ENCODE data around the gene BTRC. TPM values are rescaled to one million over a fixed set of nuclear protein-coding genes. Genes with fewer than 3 reads are reported as not detected.

BTRC gene
- polyA plus RNA-seq, 3 donors = 2.8 to 4.3 (median 3.1) TPM

- Mint-ChIP-seq H3K4me3 (no peak overlapping the region), H3K27me3 (ENCODE audit: low read depth in 3 of 3) (no peaks in the 10 kb centered on the region), H3K9me3 (peaks cover 0 to 1% (median 0%) of the 10 kb centered on the region in 7 donors), H3K4me1 (peaks cover 19% of the 10 kb centered on the region), H3K27ac (no peak overlapping the region), H3K36me3 (peaks cover 0 to 5% of the 10 kb centered on the region in 2 donors)
- Histone ChIP-seq H3K9ac (ENCODE audit: insufficient read depth, low read length, poor library complexity, severe bottlenecking) (no peak overlapping the region), H3K9me3 (replicated peaks in 1 of 2; ENCODE audit: control insufficient read depth in 1 of 2, insufficient read depth in 1 of 2, low read length in 2 of 2) (no peaks in the 10 kb centered on the region), H3K4me2 (replicated peaks; ENCODE audit: extremely low read depth, low read length, poor library complexity, severe bottlenecking) (no peak overlapping the region), H3K4me1 (ENCODE audit: control insufficient read depth in 1 of 2, insufficient read depth in 2 of 2, low read length in 2 of 2) (peaks cover 5 to 11% of the 10 kb centered on the region in 2 donors), H3K79me2 (ENCODE audit: insufficient read depth, low read length) (no peaks in the 10 kb centered on the region), H3K4me3 (replicated peaks in 1 of 3; ENCODE audit: low read depth in 2 of 3, low read length in 3 of 3) (no peak overlapping the region), H4K20me1 (ENCODE audit: insufficient read depth, low read length) (peaks cover 9% of the 10 kb centered on the region), H2AFZ (ENCODE audit: insufficient read depth, low read depth, low read length, poor library complexity, severe bottlenecking) (no peak overlapping the region), H3K27me3 (ENCODE audit: control insufficient read depth in 2 of 2, insufficient read depth in 2 of 2, low read length in 2 of 2) (no peaks in the 10 kb centered on the region), H3K27ac (ENCODE audit: low read depth in 1 of 2, low read length in 2 of 2) (no peak overlapping the region), H3K36me3 (replicated peaks in 1 of 2; ENCODE audit: control insufficient read depth in 1 of 2, insufficient read depth in 2 of 2, low read length in 2 of 2) (no peaks in the 10 kb centered on the region)
- TF ChIP-seq, protein P1, sequence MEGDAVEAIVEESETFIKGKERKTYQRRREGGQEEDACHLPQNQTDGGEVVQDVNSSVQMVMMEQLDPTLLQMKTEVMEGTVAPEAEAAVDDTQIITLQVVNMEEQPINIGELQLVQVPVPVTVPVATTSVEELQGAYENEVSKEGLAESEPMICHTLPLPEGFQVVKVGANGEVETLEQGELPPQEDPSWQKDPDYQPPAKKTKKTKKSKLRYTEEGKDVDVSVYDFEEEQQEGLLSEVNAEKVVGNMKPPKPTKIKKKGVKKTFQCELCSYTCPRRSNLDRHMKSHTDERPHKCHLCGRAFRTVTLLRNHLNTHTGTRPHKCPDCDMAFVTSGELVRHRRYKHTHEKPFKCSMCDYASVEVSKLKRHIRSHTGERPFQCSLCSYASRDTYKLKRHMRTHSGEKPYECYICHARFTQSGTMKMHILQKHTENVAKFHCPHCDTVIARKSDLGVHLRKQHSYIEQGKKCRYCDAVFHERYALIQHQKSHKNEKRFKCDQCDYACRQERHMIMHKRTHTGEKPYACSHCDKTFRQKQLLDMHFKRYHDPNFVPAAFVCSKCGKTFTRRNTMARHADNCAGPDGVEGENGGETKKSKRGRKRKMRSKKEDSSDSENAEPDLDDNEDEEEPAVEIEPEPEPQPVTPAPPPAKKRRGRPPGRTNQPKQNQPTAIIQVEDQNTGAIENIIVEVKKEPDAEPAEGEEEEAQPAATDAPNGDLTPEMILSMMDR (IDR thresholded peaks at IDR 0.05) = no peak
- 11% methylated on average over 4 of the region's 5 CpGs for WGBS (ENCODE audit: insufficient coverage)
- intact Hi-C loops (cut with micrococcal nuclease) = no loop called here
- DNase-seq = peak; percentile 3 to 15 (median 3)
Observed at GRCh38 chr10:101380353-101381017, 26.5 kb downstream of the BTRC start.

GRCh38 chr10:101385866-101386658 lies 32.1 kb downstream of the BTRC start:
- H3K4me3 ChIP-seq (replicated peaks in 1 of 3; ENCODE audit: low read depth in 2 of 3, low read length in 3 of 3) = no peak overlapping the region
- H3K4me1 ChIP-seq (ENCODE audit: control insufficient read depth in 1 of 2, insufficient read depth in 2 of 2, low read length in 2 of 2) = peaks cover 0 to under 1% of the 10 kb centered on the region in 2 donors
- no peak for DNase-seq
- Mint-ChIP-seq H3K4me3 (no peak overlapping the region), H3K27me3 (ENCODE audit: low read depth in 3 of 3) (no peaks in the 10 kb centered on the region), H3K36me3 (peaks cover 2 to 4% of the 10 kb centered on the region in 2 donors), H3K9me3 (peaks cover 0 to 1% (median 0%) of the 10 kb centered on the region in 7 donors), H3K27ac (no peak overlapping the region), H3K4me1 (peaks cover 7% of the 10 kb centered on the region)
- H3K9ac ChIP-seq (ENCODE audit: insufficient read depth, low read length, poor library complexity, severe bottlenecking) = no peak overlapping the region
- TF ChIP-seq, protein P1 (IDR thresholded peaks at IDR 0.05) = no peak
- WGBS (ENCODE audit: insufficient coverage) = no CpG with 5 or more reads among the region's 1 CpG
- H3K79me2 ChIP-seq (ENCODE audit: insufficient read depth, low read length) = no peaks in the 10 kb centered on the region
- no peak overlapping the region for H3K27ac ChIP-seq (ENCODE audit: low read depth in 1 of 2, low read length in 2 of 2)
- no peak overlapping the region for H2AFZ ChIP-seq (ENCODE audit: insufficient read depth, low read depth, low read length, poor library complexity, severe bottlenecking)
- no peak overlapping the region for H3K4me2 ChIP-seq (replicated peaks; ENCODE audit: extremely low read depth, low read length, poor library complexity, severe bottlenecking)
- H4K20me1 ChIP-seq (ENCODE audit: insufficient read depth, low read length) = peaks cover 9% of the 10 kb centered on the region
- H3K9me3 ChIP-seq (replicated peaks in 1 of 2; ENCODE audit: control insufficient read depth in 1 of 2, insufficient read depth in 1 of 2, low read length in 2 of 2) = no peaks in the 10 kb centered on the region
- intact Hi-C loops (cut with micrococcal nuclease) = no loop called here
- H3K27me3 ChIP-seq (ENCODE audit: control insufficient read depth in 2 of 2, insufficient read depth in 2 of 2, low read length in 2 of 2) = no peaks in the 10 kb centered on the region
- no peaks in the 10 kb centered on the region for H3K36me3 ChIP-seq (replicated peaks in 1 of 2; ENCODE audit: control insufficient read depth in 1 of 2, insufficient read depth in 2 of 2, low read length in 2 of 2)
